ENCODE measurements around the gene COL17A1.

Gene COL17A1

GRCh38 chr10:104018471-104018870 is 67.2 kb downstream of the COL17A1 start:
- TF ChIP-seq CTCF (IDR thresholded peaks at IDR 0.05; ENCODE audit: borderline replicate concordance, insufficient read depth, low read depth, low read length), result no peak

GRCh38 chr10:104016661-104017060 is 69.0 kb downstream of the COL17A1 start:
- H3K4me3 ChIP-seq (ENCODE audit: low read depth, low read length), result no peak overlapping the region
- TF ChIP-seq CTCF (IDR thresholded peaks at IDR 0.05; ENCODE audit: borderline replicate concordance, insufficient read depth, low read depth, low read length), result no peak

More at GRCh38 chr10:104018471-104018870, 67.2 kb downstream of the COL17A1 start:
- no peak overlapping the region for H3K4me3 ChIP-seq (ENCODE audit: low read depth, low read length)

- H3K4me3 ChIP-seq (ENCODE audit: low read depth, low read length), result no peak overlapping the region
- TF ChIP-seq CTCF (IDR thresholded peaks at IDR 0.05; ENCODE audit: borderline replicate concordance, insufficient read depth, low read depth, low read length), result no peak
Measured at GRCh38 chr10:104014176-104014575, 71.5 kb downstream of the COL17A1 start.

- TF ChIP-seq CTCF (IDR thresholded peaks at IDR 0.05; ENCODE audit: borderline replicate concordance, insufficient read depth, low read depth, low read length), result no peak
- H3K4me3 ChIP-seq (ENCODE audit: low read depth, low read length), result no peak overlapping the region
Measured at GRCh38 chr10:104013489-104013888, 72.2 kb downstream of the COL17A1 start.

- H3K4me3 ChIP-seq (ENCODE audit: low read depth, low read length), result no peak overlapping the region
- TF ChIP-seq CTCF (IDR thresholded peaks at IDR 0.05; ENCODE audit: borderline replicate concordance, insufficient read depth, low read depth, low read length), result no peak
Measured at GRCh38 chr10:104011904-104012303, 73.8 kb downstream of the COL17A1 start.

GRCh38 chr10:104005172-104005863 is 80.4 kb downstream of the COL17A1 start:
- TF ChIP-seq CTCF (IDR thresholded peaks at IDR 0.05; ENCODE audit: borderline replicate concordance, insufficient read depth, low read depth, low read length), result no peak
- H3K4me3 ChIP-seq (ENCODE audit: low read depth, low read length), result no peak overlapping the region

DNA sequence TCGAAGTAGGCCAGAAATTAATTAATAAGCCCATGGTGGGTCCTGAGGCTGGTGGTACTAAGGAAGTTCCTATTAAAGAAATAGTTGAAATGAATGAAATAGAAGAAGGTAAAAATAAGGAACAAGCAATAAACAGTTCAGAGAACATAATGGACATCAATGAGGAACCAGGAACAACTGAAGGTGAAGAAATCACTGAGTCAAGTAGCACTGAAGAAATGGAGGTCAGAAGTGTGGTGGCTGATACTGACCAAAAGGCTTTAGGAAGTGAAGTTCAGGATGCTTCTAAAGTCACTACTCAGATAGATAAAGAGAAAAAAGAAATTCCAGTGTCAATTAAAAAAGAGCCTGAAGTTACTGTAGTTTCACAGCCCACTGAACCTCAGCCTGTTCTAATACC is 82.8 kb downstream of the COL17A1 start:
- TF ChIP-seq CTCF (IDR thresholded peaks at IDR 0.05; ENCODE audit: borderline replicate concordance, insufficient read depth, low read depth, low read length), result no peak
- H3K4me3 ChIP-seq (ENCODE audit: low read depth, low read length), result no peak overlapping the region

Measured in GM12875 (cell line).